H1 (cell line): ENCODE measurements around the gene FTSJ3. TPM values are rescaled to one million over a fixed set of nuclear protein-coding genes. Genes with fewer than 3 reads are reported as not detected.

Experiments
- CTCF ChIA-PET: fragments of 300-600 bp; sonication (Branson Sonifier 250); formaldehyde crosslinking; loops from one replicate; lab custom pipeline; 2021; ENCODE audit not compliant: partially characterized antibody; lab: Charles Lee
- POLR2A ChIA-PET: fragments of 300-600 bp; sonication (Branson Sonifier 250); formaldehyde crosslinking; loops from one replicate; lab custom pipeline; 2021; ENCODE audit warnings: inconsistent platforms; ENCODE audit not compliant: partially characterized antibody; lab: Charles Lee
- DNase-seq, 2 experiments: peaks; one replicate each; pipeline versions ENCODE4 v3.0.0 to v3.0.0-alpha.2; 2010 to 2022; ENCODE audit warnings: low spot score in 2 of 2, low read depth in 1 of 2, mixed read lengths in 1 of 2
- FAIRE-seq: peaks from 2 replicates; lab custom pipeline; 2011; peaks lifted over from hg19 to GRCh38; lab: Jason Lieb, UNC
- H2AFZ ChIP-seq: 2 replicates; pipeline ENCODE4 v1.8.1; 2012; ENCODE audit warnings: low read length, inconsistent platforms
- H2AK5ac ChIP-seq: 2 replicates; pipeline ENCODE4 v1.6.1; 2013; ENCODE audit warnings: low read depth, low read length
- H2BK120ac ChIP-seq: replicated peaks from 2 replicates; pipeline ENCODE3; 2013; ENCODE audit warnings: low read depth, low read length, inconsistent platforms
- H2BK12ac ChIP-seq: 2 replicates; pipeline ENCODE4 v1.6.1; 2013; ENCODE audit warnings: low read depth, low read length
- H2BK15ac ChIP-seq: 2 replicates; pipeline ENCODE4 v1.6.1; 2013; ENCODE audit warnings: low read length
- H2BK20ac ChIP-seq: 2 replicates; pipeline ENCODE4 v1.6.1; 2013; ENCODE audit warnings: low read length
- H2BK5ac ChIP-seq: 2 replicates; pipeline ENCODE4 v1.6.1; 2013; ENCODE audit warnings: low read depth, low read length
- H3K14ac ChIP-seq: 2 replicates; pipeline ENCODE4 v1.6.1; 2013; ENCODE audit warnings: inconsistent platforms; ENCODE audit not compliant: insufficient read length
- H3K18ac ChIP-seq: 2 replicates; pipeline ENCODE4 v1.6.1; 2013; ENCODE audit warnings: low read length; ENCODE audit errors: extremely low read depth
- H3K23ac ChIP-seq: 2 replicates; pipeline ENCODE4 v1.6.1; 2013; ENCODE audit warnings: inconsistent platforms; ENCODE audit not compliant: insufficient read length
- H3K23me2 ChIP-seq: 2 replicates; pipeline ENCODE4 v1.6.1; 2013; ENCODE audit warnings: low read depth, low read length
- H3K27ac ChIP-seq: 2 replicates; pipeline ENCODE4 v1.6.1; 2011; ENCODE audit warnings: low read depth, low read length, inconsistent platforms
- H3K27me3 ChIP-seq, 4 experiments: replicated peaks in 1 of 4; 1 replicate in 1 of 4; 2 replicates in 3 of 4; pipeline versions ENCODE4 v1.6.1 to v1.8.1; 2011 to 2013; ENCODE audit warnings: low read length in 3 of 4, mild to moderate bottlenecking in 3 of 4, inconsistent platforms in 2 of 4, mixed read lengths in 2 of 4, moderate library complexity in 1 of 4; ENCODE audit not compliant: control insufficient read depth in 3 of 4, insufficient read depth in 3 of 4; ENCODE audit errors: extremely low read depth in 1 of 4
- H3K36me3 ChIP-seq, 4 experiments: 2 replicates each; pipeline versions ENCODE4 v1.6.1 to v1.8.1; 2011 to 2013; ENCODE audit warnings: mild to moderate bottlenecking in 4 of 4, low read length in 3 of 4, moderate library complexity in 2 of 4, control low read depth in 1 of 4, inconsistent platforms in 1 of 4; ENCODE audit not compliant: insufficient read depth in 4 of 4, control insufficient read depth in 2 of 4
- H3K4ac ChIP-seq: replicated peaks from 2 replicates; pipeline ENCODE3; 2013; ENCODE audit warnings: low read length, low read depth, mixed read lengths, inconsistent platforms; ENCODE audit not compliant: insufficient read length
- H3K4me1 ChIP-seq, 4 experiments: replicated peaks in 1 of 4; 1 replicate in 1 of 4; 2 replicates in 3 of 4; pipeline versions ENCODE4 v1.6.1 to v1.8.1; 2011 to 2013; ENCODE audit warnings: low read length in 3 of 4, inconsistent platforms in 2 of 4, mixed read lengths in 1 of 4; ENCODE audit not compliant: insufficient read depth in 4 of 4, control insufficient read depth in 3 of 4
- H3K4me2 ChIP-seq, 2 experiments: 2 replicates each; pipeline versions ENCODE4 v1.6.1 to v1.8.1; 2011 to 2013; ENCODE audit warnings: low read depth in 2 of 2, low read length in 2 of 2, control low read depth in 1 of 2, inconsistent platforms in 1 of 2, mild to moderate bottlenecking in 1 of 2; ENCODE audit not compliant: insufficient read depth in 1 of 2
- H3K4me3 ChIP-seq, 4 experiments: fragments of 200-600, 300-600 bp in 1 of 4; sonication (generic), shearing (Covaris generic), sonication (Bioruptor Twin) in 1 of 4; 2 replicates each; pipeline versions ENCODE4 v1.5.1 to v1.8.1; 2011 to 2016; ENCODE audit warnings: low read length in 4 of 4, low read depth in 3 of 4, control low read depth in 2 of 4, inconsistent platforms in 2 of 4, mild to moderate bottlenecking in 2 of 4, mixed read lengths in 1 of 4, moderate library complexity in 1 of 4; ENCODE audit not compliant: insufficient read depth in 2 of 4; ENCODE audit errors: extremely low read depth in 1 of 4
- H3K56ac ChIP-seq: replicated peaks from 2 replicates; pipeline ENCODE3; 2013; ENCODE audit warnings: low read depth, mild to moderate bottlenecking, mixed read lengths, low read length, inconsistent platforms; ENCODE audit not compliant: insufficient read length
- H3K79me1 ChIP-seq: 2 replicates; pipeline ENCODE4 v1.6.1; 2013; ENCODE audit warnings: low read depth, low read length, control low read depth
- H3K79me2 ChIP-seq, 2 experiments: 2 replicates each; pipeline versions ENCODE4 v1.6.1 to v1.8.1; 2012 to 2013; ENCODE audit warnings: low read length in 2 of 2, mild to moderate bottlenecking in 2 of 2, inconsistent platforms in 1 of 2; ENCODE audit not compliant: insufficient read depth in 2 of 2, control insufficient read depth in 1 of 2
- H3K9ac ChIP-seq, 4 experiments: replicated peaks in 1 of 4; 1 replicate in 1 of 4; 2 replicates in 3 of 4; pipeline versions ENCODE4 v1.6.1 to v1.8.1; 2011 to 2013; ENCODE audit warnings: low read depth in 3 of 4, low read length in 3 of 4, control low read depth in 2 of 4, mild to moderate bottlenecking in 2 of 4, moderate library complexity in 2 of 4, inconsistent platforms in 1 of 4; ENCODE audit errors: extremely low read depth in 1 of 4
- H3K9me3 ChIP-seq, 2 experiments: 2 replicates each; pipeline versions ENCODE4 v1.6.1 to v1.8.1; 2012 to 2013; ENCODE audit warnings: mild to moderate bottlenecking in 2 of 2, moderate library complexity in 2 of 2, control low read depth in 1 of 2, inconsistent platforms in 1 of 2, low read depth in 1 of 2, low read length in 1 of 2, mixed read lengths in 1 of 2; ENCODE audit not compliant: insufficient read depth in 2 of 2
- H4K20me1 ChIP-seq, 2 experiments: replicated peaks in 1 of 2; 2 replicates each; pipeline versions ENCODE3 to v1.8.1; 2011 to 2013; ENCODE audit warnings: inconsistent platforms in 2 of 2, low read length in 2 of 2, mild to moderate bottlenecking in 1 of 2; ENCODE audit not compliant: insufficient read depth in 2 of 2, control insufficient read depth in 1 of 2
- H4K5ac ChIP-seq: 2 replicates; pipeline ENCODE4 v1.6.1; 2013; ENCODE audit warnings: low read length, low read depth, mixed read lengths, inconsistent platforms; ENCODE audit not compliant: insufficient read length
- H4K8ac ChIP-seq: 2 replicates; pipeline ENCODE4 v1.8.0; 2013; ENCODE audit warnings: mild to moderate bottlenecking, moderate library complexity, low read length, inconsistent platforms; ENCODE audit not compliant: insufficient read depth; ENCODE audit errors: extremely low read depth
- H4K91ac ChIP-seq: replicated peaks from 2 replicates; pipeline ENCODE3; 2013; ENCODE audit warnings: low read length, mixed read lengths, inconsistent platforms; ENCODE audit not compliant: insufficient read length
- CTCF ChIP-seq, 3 experiments: IDR thresholded peaks; 1 replicate in 2 of 3; 2 replicates in 1 of 3; pipeline versions ENCODE4 v1.5.1 to v1.6.1; 2011; ENCODE audit warnings: low read length in 3 of 3, mild to moderate bottlenecking in 3 of 3, inconsistent platforms in 2 of 3, low read depth in 1 of 3, moderate library complexity in 1 of 3; ENCODE audit not compliant: insufficient read depth in 1 of 3; ENCODE audit errors: control extremely low read depth in 1 of 3
- EP300 ChIP-seq, 2 experiments: IDR thresholded peaks; 1 replicate in 1 of 2; 2 replicates in 1 of 2; pipeline ENCODE4 v1.6.1; 2011 to 2012; ENCODE audit warnings: low read depth in 2 of 2, low read length in 2 of 2, mild to moderate bottlenecking in 2 of 2, borderline replicate concordance in 1 of 2, inconsistent platforms in 1 of 2, moderate library complexity in 1 of 2
- GABPA ChIP-seq: IDR thresholded peaks from 2 replicates; pipeline ENCODE4 v1.6.1; 2011; ENCODE audit warnings: mild to moderate bottlenecking, low read length, moderate library complexity, borderline replicate concordance; ENCODE audit not compliant: insufficient read depth
- NRF1 ChIP-seq: IDR thresholded peaks from 2 replicates; pipeline ENCODE4 v1.6.1; 2011; ENCODE audit warnings: mild to moderate bottlenecking, low read depth, low read length, improper control_type of control experiment
- RFX5 ChIP-seq: IDR thresholded peaks from 2 replicates; pipeline ENCODE4 v1.6.1; 2011; ENCODE audit warnings: low read depth, low read length, improper control_type of control experiment, borderline replicate concordance
- SAP30 ChIP-seq: fragments of 300-600 bp; sonication (generic); IDR thresholded peaks from 2 replicates; pipeline ENCODE4 v1.7.1; 2012; ENCODE audit warnings: low read length, moderate library complexity, mild to moderate bottlenecking, inconsistent platforms; ENCODE audit not compliant: insufficient read depth, insufficient replicate concordance
- SP2 ChIP-seq: IDR thresholded peaks from 2 replicates; pipeline ENCODE4 v1.6.1; 2012; ENCODE audit warnings: mild to moderate bottlenecking, low read length, inconsistent platforms
- TAF7 ChIP-seq: optimal IDR thresholded peaks from 2 replicates; pipeline ENCODE3; 2011; ENCODE audit warnings: low read depth, mild to moderate bottlenecking, inconsistent platforms, low read length, moderate library complexity, borderline replicate concordance
- USF2 ChIP-seq: IDR thresholded peaks from 2 replicates; pipeline ENCODE4 v1.6.1; 2011; ENCODE audit warnings: low read length, improper control_type of control experiment
- WGBS, 2 experiments: shearing (Covaris generic) in 1 of 2; methylation state at CpG; one replicate each; pipeline versions ENCODE4 v1.1.6 to v1.1.7; 2013 to 2015; ENCODE audit warnings: low lambda C conversion rate in 2 of 2, mixed read lengths in 2 of 2, inconsistent platforms in 1 of 2, low coverage in 1 of 2, missing lambda C conversion rate in 1 of 2; ENCODE audit not compliant: insufficient replicate concordance in 2 of 2, insufficient coverage in 1 of 2, insufficient read length in 1 of 2; ENCODE audit errors: extremely low coverage in 1 of 2, missing lambda C conversion rate in 1 of 2; 5-methylcytosine and 5-hydroxymethylcytosine counted together
- polyA plus RNA-seq, 7 experiments: library from polyadenylated mRNA; depleted of rRNA in 3 of 7; stranded (reverse) in 5 of 7; unstranded in 2 of 7; fragments of >200 nt in 5 of 7; fragments of 200-250 nt in 2 of 7; gene quantifications; 1 replicate in 5 of 7; 2 replicates in 1 of 7; 4 replicates in 1 of 7; pipeline versions ENCODE4 v1.2.1 to v1.2.3, GENCODE V29; 2011 to 2013; ENCODE audit warnings: missing spikeins in 2 of 7, mixed read lengths in 2 of 7
- total RNA-seq: library from RNA; stranded (reverse); fragmentation: NEBNext Ultra II Directional; extraction: Animal tissue kit (Norgen Biotek cat#: 25700); gene quantifications from 2 replicates; pipeline ENCODE4 v1.2.1, GENCODE V29; 2021

The FTSJ3 gene
- total and polyA plus RNA-seq, 2 of the 8 experiments (the other 6 are each of a cell fraction or from before 2014, with no cell fraction given) = 42.7 to 77.2 TPM

- H3K4me1 ChIP-seq = no peaks in the 10 kb centered on the region
- no peak overlapping the region for H2AK5ac ChIP-seq
- WGBS, 2 experiments = 91% methylated on average over 2 of the region's 2 CpGs; no CpG with 5 or more reads in 1 of the 2 experiments
- H2BK5ac ChIP-seq = no peak overlapping the region
- no peak overlapping the region for H3K4ac ChIP-seq
- no peak overlapping the region for H3K4me3 ChIP-seq
- H3K79me2 ChIP-seq = no peaks in the 10 kb centered on the region
- CTCF ChIA-PET = interaction anchor here (0.6 to 1.2 kb wide), 6 partner anchors 9 to 25 kb away, joined by 3 to 4 read pairs (median 3); no protein-coding TSS in a partner anchor
- no peak overlapping the region for H3K14ac ChIP-seq
- POLR2A ChIA-PET = interaction anchor here (1.4 to 32.3 kb wide), 4 partner anchors 12 to 54 kb away, joined by 4 to 593 read pairs (median 244); partner anchors contain the start of genes CCDC47, DDX42, FTSJ3 and PSMC5
- H3K79me1 ChIP-seq = no peaks in the 10 kb centered on the region; the same call in none of the 2 replicates
- no peak overlapping the region for H2AFZ ChIP-seq
- H4K20me1 ChIP-seq = peaks cover 7 to 27% of the 10 kb centered on the region in 2 experiments
- DNase-seq = no peak
- H3K18ac ChIP-seq = no peak overlapping the region
- no peak overlapping the region for H3K23ac ChIP-seq
- no peak overlapping the region for H3K56ac ChIP-seq
- H2BK120ac ChIP-seq = no peak overlapping the region
- H3K27me3 ChIP-seq = no peaks in the 10 kb centered on the region
- no peak overlapping the region for H3K4me2 ChIP-seq
- H2BK15ac ChIP-seq = no peak overlapping the region
- no peak overlapping the region for H4K8ac ChIP-seq
- H4K91ac ChIP-seq = no peak overlapping the region
- H3K23me2 ChIP-seq = no peaks in the 10 kb centered on the region
- no peak overlapping the region for H2BK20ac ChIP-seq
- no peak overlapping the region for H2BK12ac ChIP-seq
- FAIRE-seq = no peak
- H3K9me3 ChIP-seq = no peaks in the 10 kb centered on the region
- H3K27ac ChIP-seq = no peak overlapping the region
- no peak overlapping the region for H3K9ac ChIP-seq
- H3K36me3 ChIP-seq = peaks cover 59 to 97% (median 92%) of the 10 kb centered on the region in 4 experiments
- H4K5ac ChIP-seq = no peak overlapping the region
- no peak for TF ChIP-seq RFX5
- TF ChIP-seq TAF7 = no peak
- no peak for TF ChIP-seq NRF1
- TF ChIP-seq CTCF (IDR thresholded peaks at IDR 0.05; ENCODE audit: control extremely low read depth in 1 of 3, insufficient read depth in 1 of 3, low read depth in 1 of 3, low read length in 3 of 3) = no peak
- TF ChIP-seq USF2 = no peak
- TF ChIP-seq SP2 = no peak
- no peak for TF ChIP-seq GABPA
- no peak for TF ChIP-seq EP300 (IDR thresholded peaks at IDR 0.05; ENCODE audit: borderline replicate concordance in 1 of 2, low read depth in 2 of 2, low read length in 2 of 2)
- no peak for TF ChIP-seq SAP30
Observed at GRCh38 chr17:63816123-63816522, 11.3 kb downstream of the FTSJ3 start.
